ENCODE data around the gene VPS51. TPM values are rescaled to one million over a fixed set of nuclear protein-coding genes. Genes with fewer than 3 reads are reported as not detected.
A peak's percentile ranks its signal among the peaks of the same experiment; 100 is the strongest.

The VPS51 gene
- total RNA-seq, 2 experiments from 2014 or later, result 119 to 214 TPM

DNA sequence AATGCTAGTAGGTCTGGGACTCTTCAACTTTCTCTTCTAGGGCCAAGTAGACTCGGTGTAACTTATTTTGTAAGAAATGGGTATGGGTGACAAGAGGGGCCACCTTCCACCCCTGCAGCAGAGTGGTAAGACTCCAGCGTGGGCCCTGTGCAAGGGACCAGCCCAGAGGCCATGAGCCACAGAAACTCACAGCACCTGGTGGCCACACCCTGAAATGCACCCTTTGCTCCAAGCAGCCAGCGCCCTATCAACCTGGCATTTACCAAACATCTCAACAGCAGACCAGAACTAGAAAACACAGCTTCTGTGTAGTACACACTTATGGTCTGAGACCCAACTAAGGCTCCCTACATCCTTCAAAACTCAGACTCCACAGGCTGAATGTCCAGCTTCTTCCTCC is 17.9 kb upstream of the VPS51 start:
- intact Hi-C loops (cut with micrococcal nuclease; ENCODE audit: unreplicated experiment), result no loop called here
- Histone ChIP-seq H3K27ac (ENCODE audit: low read depth, low read length, poor library complexity, severe bottlenecking) (peak overlapping the region; percentile 60), H3K4me2 (ENCODE audit: low read length) (peak overlapping the region; percentile 68), H3K36me3 (ENCODE audit: insufficient read depth, low read length) (peaks cover 85% of the 10 kb centered on the region), H3K4me1 (ENCODE audit: insufficient read depth, low read length, poor library complexity, severe bottlenecking) (peaks cover 51% of the 10 kb centered on the region), H4K20me1 (ENCODE audit: insufficient read depth, low read length) (peaks cover 11% of the 10 kb centered on the region), H3K9me2 (ENCODE audit: insufficient read depth, low read length) (no peaks in the 10 kb centered on the region), H3K79me2 (ENCODE audit: insufficient read depth, low read depth, low read length) (peaks cover 58% of the 10 kb centered on the region), H3K9me3 (ENCODE audit: low read length) (no peaks in the 10 kb centered on the region), H3K4me3 (ENCODE audit: low read depth, low read length, poor library complexity, severe bottlenecking) (peak overlapping the region; percentile 38), H2AFZ (ENCODE audit: low read length) (no peak overlapping the region)
- ChIA-PET POLR2A (no interaction called here), CTCF (ENCODE audit: unreplicated experiment) (interaction anchor here (1.0 kb wide), 1 partner anchor 65 kb away, joined by 4 read pairs; no protein-coding TSS in a partner anchor)
- TF ChIP-seq EZH2phosphoT487 (IDR thresholded peaks at IDR 0.05; ENCODE audit: borderline replicate concordance, low read depth, low read length), result no peak
- TF ChIP-seq, protein P1, sequence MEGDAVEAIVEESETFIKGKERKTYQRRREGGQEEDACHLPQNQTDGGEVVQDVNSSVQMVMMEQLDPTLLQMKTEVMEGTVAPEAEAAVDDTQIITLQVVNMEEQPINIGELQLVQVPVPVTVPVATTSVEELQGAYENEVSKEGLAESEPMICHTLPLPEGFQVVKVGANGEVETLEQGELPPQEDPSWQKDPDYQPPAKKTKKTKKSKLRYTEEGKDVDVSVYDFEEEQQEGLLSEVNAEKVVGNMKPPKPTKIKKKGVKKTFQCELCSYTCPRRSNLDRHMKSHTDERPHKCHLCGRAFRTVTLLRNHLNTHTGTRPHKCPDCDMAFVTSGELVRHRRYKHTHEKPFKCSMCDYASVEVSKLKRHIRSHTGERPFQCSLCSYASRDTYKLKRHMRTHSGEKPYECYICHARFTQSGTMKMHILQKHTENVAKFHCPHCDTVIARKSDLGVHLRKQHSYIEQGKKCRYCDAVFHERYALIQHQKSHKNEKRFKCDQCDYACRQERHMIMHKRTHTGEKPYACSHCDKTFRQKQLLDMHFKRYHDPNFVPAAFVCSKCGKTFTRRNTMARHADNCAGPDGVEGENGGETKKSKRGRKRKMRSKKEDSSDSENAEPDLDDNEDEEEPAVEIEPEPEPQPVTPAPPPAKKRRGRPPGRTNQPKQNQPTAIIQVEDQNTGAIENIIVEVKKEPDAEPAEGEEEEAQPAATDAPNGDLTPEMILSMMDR (conservative IDR thresholded peaks at IDR 0.05; ENCODE audit: low read length), result peak; percentile 81
- BruUV-seq (replicated peaks), result no TSS peak
- DNase-seq (ENCODE audit: low spot score), result peak; percentile 71

DNA sequence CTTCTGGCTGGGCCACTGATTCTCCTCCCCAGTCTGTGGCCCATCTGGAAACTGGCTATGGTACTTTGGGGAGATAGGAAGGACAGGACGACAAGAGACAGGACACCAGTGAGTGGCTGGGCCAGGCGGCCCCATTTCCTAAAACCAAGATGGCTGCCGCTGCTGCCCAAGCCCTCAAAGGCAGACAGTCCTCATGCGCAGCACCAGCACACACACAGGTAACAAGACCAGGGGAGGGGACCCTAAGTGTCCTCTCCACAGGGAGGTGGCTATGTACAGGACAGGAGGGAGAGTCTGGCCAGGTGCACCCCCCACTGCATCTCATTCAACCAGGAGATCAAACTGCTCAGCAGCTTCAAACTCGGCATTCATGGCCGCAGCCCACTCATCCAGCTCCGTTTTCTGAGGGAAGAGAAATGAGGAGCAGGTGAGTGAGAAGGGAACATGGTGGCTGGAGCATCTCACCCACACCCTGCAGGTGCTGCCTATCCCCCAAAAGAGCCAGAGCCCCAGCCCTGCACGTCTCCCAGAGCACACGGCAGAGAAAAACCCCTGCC is 17.1 kb upstream of the VPS51 start:
- TF ChIP-seq, protein P1 (conservative IDR thresholded peaks at IDR 0.05; ENCODE audit: low read length), result no peak
- TF ChIP-seq EZH2phosphoT487 (IDR thresholded peaks at IDR 0.05; ENCODE audit: borderline replicate concordance, low read depth, low read length), result no peak
- no peaks in the 10 kb centered on the region for H3K9me2 ChIP-seq (ENCODE audit: insufficient read depth, low read length)
- CTCF ChIA-PET (ENCODE audit: unreplicated experiment), result interaction anchor here (1.0 kb wide), 1 partner anchor 66 kb away, joined by 4 read pairs; no protein-coding TSS in a partner anchor
- intact Hi-C loops (cut with micrococcal nuclease; ENCODE audit: unreplicated experiment), result no loop called here
- H3K4me3 ChIP-seq (ENCODE audit: low read depth, low read length, poor library complexity, severe bottlenecking), result peak overlapping the region; percentile 38
- POLR2A ChIA-PET, result no interaction called here
- no peak overlapping the region for H2AFZ ChIP-seq (ENCODE audit: low read length)
- peaks cover 89% of the 10 kb centered on the region for H3K36me3 ChIP-seq (ENCODE audit: insufficient read depth, low read length)
- H3K79me2 ChIP-seq (ENCODE audit: insufficient read depth, low read depth, low read length), result peaks cover 65% of the 10 kb centered on the region
- H3K4me1 ChIP-seq (ENCODE audit: insufficient read depth, low read length, poor library complexity, severe bottlenecking), result peaks cover 51% of the 10 kb centered on the region
- peaks cover 12% of the 10 kb centered on the region for H4K20me1 ChIP-seq (ENCODE audit: insufficient read depth, low read length)
- peak overlapping the region; percentile 68 for H3K4me2 ChIP-seq (ENCODE audit: low read length)
- no peaks in the 10 kb centered on the region for H3K9me3 ChIP-seq (ENCODE audit: low read length)
- BruUV-seq (replicated peaks), result no TSS peak
- H3K27ac ChIP-seq (ENCODE audit: low read depth, low read length, poor library complexity, severe bottlenecking), result peak overlapping the region; percentile 60
- no peak for DNase-seq (ENCODE audit: low spot score)

Measured in OCI-LY7 (cell line).